ENCODE data around the gene PRKAR2A. TPM values are rescaled to one million over a fixed set of nuclear protein-coding genes. Genes with fewer than 3 reads are reported as not detected.
"Not testable (repeated sequence)": the region's sequence is repeated elsewhere in the genome, so short reads cannot be mapped to it uniquely, and the experiment has no call there.

The PRKAR2A gene
- total and polyA plus RNA-seq, 9 of the 15 experiments (the other 6 are each of a cell fraction or from before 2014, with no cell fraction given) = 15.9 to 84.5 (median 37.6) TPM

DNA sequence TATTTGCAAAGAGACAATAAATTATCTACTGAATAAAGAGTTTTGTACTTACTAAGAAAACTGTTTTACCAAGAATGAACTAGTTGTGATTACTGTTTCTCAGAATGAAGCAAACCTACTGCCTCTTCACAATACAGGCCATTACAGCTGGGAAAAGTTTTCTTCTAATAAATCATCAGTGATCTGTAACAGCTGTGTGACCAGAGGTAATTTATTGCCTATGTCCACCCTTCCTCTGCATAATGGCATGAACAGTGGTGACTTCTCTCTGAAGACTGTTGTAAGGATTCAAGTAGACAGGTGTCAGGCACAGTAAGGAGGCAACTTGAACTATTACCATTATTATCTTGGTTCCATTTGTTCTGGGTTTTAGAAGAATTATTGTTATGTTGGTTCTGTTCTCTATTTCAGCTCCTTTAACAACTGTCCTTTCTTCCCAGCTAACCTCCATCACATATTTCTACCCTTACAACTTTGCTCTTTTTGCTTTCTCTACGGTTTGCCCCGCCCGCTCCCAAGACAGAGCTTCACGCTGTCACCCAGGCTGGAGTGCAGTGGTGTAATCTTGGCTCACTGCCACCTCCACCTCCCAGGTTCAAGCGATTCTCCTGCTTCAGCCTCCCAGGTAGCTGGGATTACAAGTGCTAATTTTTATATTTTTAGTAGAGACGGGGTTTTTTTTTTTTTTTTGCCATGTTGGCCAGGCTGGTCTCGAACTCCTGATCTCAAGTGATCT lies 51.5 kb downstream of the PRKAR2A start (continued):
- TF ChIP-seq, protein P1, sequence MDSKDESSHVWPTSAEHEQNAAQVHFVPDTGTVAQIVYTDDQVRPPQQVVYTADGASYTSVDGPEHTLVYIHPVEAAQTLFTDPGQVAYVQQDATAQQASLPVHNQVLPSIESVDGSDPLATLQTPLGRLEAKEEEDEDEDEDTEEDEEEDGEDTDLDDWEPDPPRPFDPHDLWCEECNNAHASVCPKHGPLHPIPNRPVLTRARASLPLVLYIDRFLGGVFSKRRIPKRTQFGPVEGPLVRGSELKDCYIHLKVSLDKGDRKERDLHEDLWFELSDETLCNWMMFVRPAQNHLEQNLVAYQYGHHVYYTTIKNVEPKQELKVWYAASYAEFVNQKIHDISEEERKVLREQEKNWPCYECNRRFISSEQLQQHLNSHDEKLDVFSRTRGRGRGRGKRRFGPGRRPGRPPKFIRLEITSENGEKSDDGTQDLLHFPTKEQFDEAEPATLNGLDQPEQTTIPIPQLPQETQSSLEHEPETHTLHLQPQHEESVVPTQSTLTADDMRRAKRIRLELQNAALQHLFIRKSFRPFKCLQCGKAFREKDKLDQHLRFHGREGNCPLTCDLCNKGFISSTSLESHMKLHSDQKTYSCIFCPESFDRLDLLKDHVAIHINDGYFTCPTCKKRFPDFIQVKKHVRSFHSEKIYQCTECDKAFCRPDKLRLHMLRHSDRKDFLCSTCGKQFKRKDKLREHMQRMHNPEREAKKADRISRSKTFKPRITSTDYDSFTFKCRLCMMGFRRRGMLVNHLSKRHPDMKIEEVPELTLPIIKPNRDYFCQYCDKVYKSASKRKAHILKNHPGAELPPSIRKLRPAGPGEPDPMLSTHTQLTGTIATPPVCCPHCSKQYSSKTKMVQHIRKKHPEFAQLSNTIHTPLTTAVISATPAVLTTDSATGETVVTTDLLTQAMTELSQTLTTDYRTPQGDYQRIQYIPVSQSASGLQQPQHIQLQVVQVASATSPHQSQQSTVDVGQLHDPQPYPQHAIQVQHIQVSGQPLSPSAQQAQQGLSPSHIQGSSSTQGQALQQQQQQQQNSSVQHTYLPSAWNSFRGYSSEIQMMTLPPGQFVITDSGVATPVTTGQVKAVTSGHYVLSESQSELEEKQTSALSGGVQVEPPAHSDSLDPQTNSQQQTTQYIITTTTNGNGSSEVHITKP (IDR thresholded peaks at IDR 0.05; ENCODE audit: partially characterized antibody) = peak; percentile 8

DNA sequence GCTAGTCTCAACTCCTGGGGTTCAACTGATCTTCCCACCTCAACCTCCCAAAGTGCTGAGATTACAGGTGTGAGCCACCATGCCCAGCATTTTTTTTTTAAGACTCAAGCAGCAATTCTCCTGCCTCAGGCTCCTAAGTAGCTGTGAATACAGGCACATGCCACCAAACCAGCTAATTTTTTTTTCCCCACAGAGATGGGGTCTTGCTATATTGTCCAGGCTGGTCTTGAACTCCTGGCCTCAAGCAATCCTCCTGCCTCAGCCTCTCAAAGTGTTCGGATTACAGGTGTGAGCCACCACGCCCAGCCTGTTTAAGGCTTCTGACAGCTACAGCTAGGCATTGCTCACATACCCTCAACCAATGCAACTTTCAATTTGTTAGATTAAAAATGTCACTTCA lies 54.2 kb downstream of the PRKAR2A start:
- ATAC-seq; H3K27ac ChIP-seq (ENCODE audit: extremely low read depth, low read depth, low read length); POLR2A ChIA-PET; H3K27me3 ChIP-seq (ENCODE audit: control insufficient read depth in 2 of 2, insufficient read depth in 2 of 2, low read length in 2 of 2); H3K4me2 ChIP-seq (ENCODE audit: insufficient read depth, low read length); CTCF ChIA-PET (ENCODE audit: low intra/inter-chr PET ratio); H3K79me2 ChIP-seq (ENCODE audit: control insufficient read depth, insufficient read depth, low read length); intact Hi-C loops (cut with micrococcal nuclease); BruUV-seq (replicated peaks); H3K9me3 ChIP-seq (replicated peaks; ENCODE audit: control insufficient read depth, insufficient read depth, low read depth, low read length); FAIRE-seq; H3K4me3 ChIP-seq; in situ Hi-C loops (cut with MboI); H3K9ac ChIP-seq (ENCODE audit: insufficient read depth in 1 of 2, low read depth in 2 of 2, low read length in 2 of 2); H3K9me1 ChIP-seq (ENCODE audit: control insufficient read depth, insufficient read depth, low read length); DNase-seq (ENCODE audit: extremely low read depth in 1 of 4, low spot score in 3 of 4); H4K20me1 ChIP-seq (replicated peaks; ENCODE audit: control insufficient read depth, insufficient read depth, low read length); H2AFZ ChIP-seq (ENCODE audit: low read depth, low read length); H3K4me1 ChIP-seq (replicated peaks in 1 of 2; ENCODE audit: control insufficient read depth in 2 of 2, insufficient read depth in 2 of 2, low read length in 2 of 2): not testable (repeated sequence)
- H3K36me3 ChIP-seq (ENCODE audit: control insufficient read depth, insufficient read depth, low read length) = peaks cover 23% of the 10 kb centered on the region; the same call in 2 of the 3 replicates
- WGBS (ENCODE audit: insufficient coverage, low coverage, missing lambda C conversion rate) = 78% methylated on average over 1 of the region's 2 CpGs
- peak; percentile 74 for TF ChIP-seq ZNF121 (CRISPR knock-in tag; conservative IDR thresholded peaks at IDR 0.05)

Data from K562 (cell line).